ENCODE data around the gene C14orf119.

The C14orf119 gene

GRCh38 chr14:23069413-23069806 is 25.9 kb upstream of the C14orf119 start:
- DNase-seq (ENCODE audit: low read depth) = no peak
- TF ChIP-seq CTCF (IDR thresholded peaks at IDR 0.05; ENCODE audit: control insufficient read depth, extremely low read depth, insufficient read depth) = no peak
- no peak overlapping the region for H3K4me3 ChIP-seq (ENCODE audit: low read depth, low read length)

- no peak for DNase-seq (ENCODE audit: low read depth)
- peak overlapping the region; percentile 85 for H3K4me3 ChIP-seq (ENCODE audit: low read depth, low read length)
- no peak for TF ChIP-seq CTCF (IDR thresholded peaks at IDR 0.05; ENCODE audit: control insufficient read depth, extremely low read depth, insufficient read depth)
Observed at GRCh38 chr14:23070262-23071129, 24.8 kb upstream of the C14orf119 start.

- peak overlapping the region; percentile 85 for H3K4me3 ChIP-seq (ENCODE audit: low read depth, low read length)
- no peak for TF ChIP-seq CTCF (IDR thresholded peaks at IDR 0.05; ENCODE audit: control insufficient read depth, extremely low read depth, insufficient read depth)
- DNase-seq (ENCODE audit: low read depth) = peak; percentile 81
Observed at GRCh38 chr14:23071244-23071920, 23.9 kb upstream of the C14orf119 start.

- peak; percentile 90 for DNase-seq (ENCODE audit: low read depth)
- no peak for TF ChIP-seq CTCF (IDR thresholded peaks at IDR 0.05; ENCODE audit: control insufficient read depth, extremely low read depth, insufficient read depth)
- peak overlapping the region; percentile 85 for H3K4me3 ChIP-seq (ENCODE audit: low read depth, low read length)
Observed at GRCh38 chr14:23071921-23072539, 23.3 kb upstream of the C14orf119 start.

GRCh38 chr14:23074906-23075305 is 20.4 kb upstream of the C14orf119 start:
- no peak for TF ChIP-seq CTCF (IDR thresholded peaks at IDR 0.05; ENCODE audit: control insufficient read depth, extremely low read depth, insufficient read depth)
- H3K4me3 ChIP-seq (ENCODE audit: low read depth, low read length) = no peak overlapping the region
- DNase-seq (ENCODE audit: low read depth) = no peak

- TF ChIP-seq CTCF (IDR thresholded peaks at IDR 0.05; ENCODE audit: control insufficient read depth, extremely low read depth, insufficient read depth) = peak; percentile 58
- H3K4me3 ChIP-seq (ENCODE audit: low read depth, low read length) = no peak overlapping the region
- DNase-seq (ENCODE audit: low read depth) = no peak
Observed at GRCh38 chr14:23076785-23077408, 18.4 kb upstream of the C14orf119 start.

Data from LNCaP clone FGC (cell line).